Parathyroid adenoma (tissue), 2 donors: ENCODE measurements around the gene PLEKHA6.
A peak's percentile ranks its signal among the peaks of the same experiment; 100 is the strongest.

Experiments
- H2AFZ ChIP-seq: fragments of 300-600 bp; sonication (generic); one replicate; pipeline ENCODE4 v1.7.0; 2017; ENCODE audit warnings: antibody characterized with exemption, mild to moderate bottlenecking
- H3K27ac ChIP-seq: fragments of 300-600 bp; sonication (generic); one replicate; pipeline ENCODE4 v1.7.0; 2017
- H3K27me3 ChIP-seq: fragments of 300-600 bp; sonication (generic); one replicate; pipeline ENCODE4 v1.7.0; 2017; ENCODE audit warnings: low read length; ENCODE audit not compliant: control insufficient read depth, insufficient read depth
- H3K36me3 ChIP-seq: fragments of 300-600 bp; sonication (generic); one replicate; pipeline ENCODE4 v1.7.0; 2017; ENCODE audit warnings: low read length; ENCODE audit not compliant: control insufficient read depth, insufficient read depth
- H3K4me1 ChIP-seq: fragments of 300-600 bp; sonication (generic); one replicate; pipeline ENCODE4 v1.7.0; 2017; ENCODE audit warnings: control low read depth
- H3K4me2 ChIP-seq: fragments of 300-600 bp; sonication (generic); one replicate; pipeline ENCODE4 v1.7.0; 2017; ENCODE audit warnings: low read length
- H3K4me3 ChIP-seq: fragments of 300-600 bp; sonication (generic); one replicate; pipeline ENCODE4 v1.7.0; 2017; ENCODE audit warnings: low read depth, low read length
- H3K79me2 ChIP-seq: fragments of 300-600 bp; sonication (generic); one replicate; pipeline ENCODE4 v1.7.0; 2017; ENCODE audit warnings: control low read depth
- H3K9ac ChIP-seq: fragments of 300-600 bp; sonication (generic); one replicate; pipeline ENCODE4 v1.7.0; 2017; ENCODE audit warnings: mild to moderate bottlenecking
- H3K9me3 ChIP-seq: fragments of 300-600 bp; sonication (generic); one replicate; pipeline ENCODE4 v1.7.0; 2017; ENCODE audit warnings: low read length; ENCODE audit not compliant: control insufficient read depth
- TF ChIP-seq, protein P1 (sequence below): fragments of 300-600 bp; sonication (generic); IDR thresholded peaks from one replicate; pipeline ENCODE4 v1.7.0; 2017; ENCODE audit warnings: antibody characterized with exemption, mild to moderate bottlenecking
- donor health status: primary hyperparathyroidism.

The PLEKHA6 gene

DNA sequence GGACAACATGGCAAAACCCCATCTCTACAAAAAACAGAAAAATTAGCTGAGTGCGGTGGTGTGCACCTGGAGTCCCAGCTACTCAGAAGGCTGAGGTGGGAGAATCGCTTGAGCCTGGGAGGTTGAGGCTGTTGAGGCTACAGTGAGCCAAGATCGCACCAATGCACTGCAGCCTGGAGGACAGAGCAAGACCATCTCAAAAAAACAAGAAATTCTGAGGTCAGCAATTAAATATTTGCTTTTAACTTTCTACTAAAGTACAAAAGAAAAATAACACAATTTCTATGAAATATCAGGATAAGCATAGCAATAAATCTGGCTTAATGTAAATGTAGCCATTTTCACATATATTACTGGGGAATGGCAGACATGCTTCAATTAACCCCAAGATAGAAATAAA lies 42.0 kb upstream of the PLEKHA6 start:
- Histone ChIP-seq H3K9me3 (no peaks in the 10 kb centered on the region), H2AFZ (no peak overlapping the region), H3K4me2 (no peak overlapping the region), H3K4me3 (no peak overlapping the region), H3K79me2 (no peaks in the 10 kb centered on the region), H3K27ac (no peak overlapping the region), H3K27me3 (no peaks in the 10 kb centered on the region), H3K4me1 (no peaks in the 10 kb centered on the region), H3K9ac (no peak overlapping the region), H3K36me3 (no peaks in the 10 kb centered on the region)
- TF ChIP-seq, protein P1, sequence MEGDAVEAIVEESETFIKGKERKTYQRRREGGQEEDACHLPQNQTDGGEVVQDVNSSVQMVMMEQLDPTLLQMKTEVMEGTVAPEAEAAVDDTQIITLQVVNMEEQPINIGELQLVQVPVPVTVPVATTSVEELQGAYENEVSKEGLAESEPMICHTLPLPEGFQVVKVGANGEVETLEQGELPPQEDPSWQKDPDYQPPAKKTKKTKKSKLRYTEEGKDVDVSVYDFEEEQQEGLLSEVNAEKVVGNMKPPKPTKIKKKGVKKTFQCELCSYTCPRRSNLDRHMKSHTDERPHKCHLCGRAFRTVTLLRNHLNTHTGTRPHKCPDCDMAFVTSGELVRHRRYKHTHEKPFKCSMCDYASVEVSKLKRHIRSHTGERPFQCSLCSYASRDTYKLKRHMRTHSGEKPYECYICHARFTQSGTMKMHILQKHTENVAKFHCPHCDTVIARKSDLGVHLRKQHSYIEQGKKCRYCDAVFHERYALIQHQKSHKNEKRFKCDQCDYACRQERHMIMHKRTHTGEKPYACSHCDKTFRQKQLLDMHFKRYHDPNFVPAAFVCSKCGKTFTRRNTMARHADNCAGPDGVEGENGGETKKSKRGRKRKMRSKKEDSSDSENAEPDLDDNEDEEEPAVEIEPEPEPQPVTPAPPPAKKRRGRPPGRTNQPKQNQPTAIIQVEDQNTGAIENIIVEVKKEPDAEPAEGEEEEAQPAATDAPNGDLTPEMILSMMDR = no peak

DNA sequence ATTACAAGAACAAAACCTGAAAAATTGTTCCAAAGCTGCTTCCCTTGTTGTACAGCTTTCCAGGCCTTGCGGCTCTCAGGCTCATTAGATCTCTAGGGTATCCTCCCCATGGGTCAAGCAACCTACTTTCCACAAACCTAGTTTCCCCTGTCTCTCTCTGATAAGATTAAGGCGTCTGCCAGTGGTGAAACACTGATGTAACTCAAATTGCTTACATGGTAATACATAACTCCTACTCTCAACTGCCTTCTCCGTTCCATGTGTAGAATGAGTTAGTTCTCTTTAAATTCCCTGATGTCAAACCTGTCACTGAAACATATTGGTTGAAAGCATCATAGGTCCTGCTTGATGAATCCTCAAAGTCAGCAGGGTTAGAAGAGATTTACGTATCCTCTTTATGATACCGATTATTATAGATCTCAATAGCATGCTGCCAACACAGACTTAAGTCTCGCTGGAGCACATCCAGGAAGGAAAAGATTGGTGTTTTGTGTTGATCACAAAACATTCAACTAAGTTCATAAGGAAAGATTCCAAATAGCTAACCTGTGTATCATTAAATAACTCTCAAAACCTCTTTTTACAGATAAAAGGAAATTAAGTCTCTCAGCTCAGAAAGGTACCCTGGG lies 41.3 kb upstream of the PLEKHA6 start:
- Histone ChIP-seq H3K36me3 (no peaks in the 10 kb centered on the region), H3K4me1 (no peaks in the 10 kb centered on the region), H3K27me3 (no peaks in the 10 kb centered on the region), H3K4me2 (no peak overlapping the region), H2AFZ (no peak overlapping the region), H3K9ac (no peak overlapping the region), H3K79me2 (no peaks in the 10 kb centered on the region), H3K9me3 (no peaks in the 10 kb centered on the region), H3K27ac (no peak overlapping the region), H3K4me3 (no peak overlapping the region)
- TF ChIP-seq, protein P1 = no peak

DNA sequence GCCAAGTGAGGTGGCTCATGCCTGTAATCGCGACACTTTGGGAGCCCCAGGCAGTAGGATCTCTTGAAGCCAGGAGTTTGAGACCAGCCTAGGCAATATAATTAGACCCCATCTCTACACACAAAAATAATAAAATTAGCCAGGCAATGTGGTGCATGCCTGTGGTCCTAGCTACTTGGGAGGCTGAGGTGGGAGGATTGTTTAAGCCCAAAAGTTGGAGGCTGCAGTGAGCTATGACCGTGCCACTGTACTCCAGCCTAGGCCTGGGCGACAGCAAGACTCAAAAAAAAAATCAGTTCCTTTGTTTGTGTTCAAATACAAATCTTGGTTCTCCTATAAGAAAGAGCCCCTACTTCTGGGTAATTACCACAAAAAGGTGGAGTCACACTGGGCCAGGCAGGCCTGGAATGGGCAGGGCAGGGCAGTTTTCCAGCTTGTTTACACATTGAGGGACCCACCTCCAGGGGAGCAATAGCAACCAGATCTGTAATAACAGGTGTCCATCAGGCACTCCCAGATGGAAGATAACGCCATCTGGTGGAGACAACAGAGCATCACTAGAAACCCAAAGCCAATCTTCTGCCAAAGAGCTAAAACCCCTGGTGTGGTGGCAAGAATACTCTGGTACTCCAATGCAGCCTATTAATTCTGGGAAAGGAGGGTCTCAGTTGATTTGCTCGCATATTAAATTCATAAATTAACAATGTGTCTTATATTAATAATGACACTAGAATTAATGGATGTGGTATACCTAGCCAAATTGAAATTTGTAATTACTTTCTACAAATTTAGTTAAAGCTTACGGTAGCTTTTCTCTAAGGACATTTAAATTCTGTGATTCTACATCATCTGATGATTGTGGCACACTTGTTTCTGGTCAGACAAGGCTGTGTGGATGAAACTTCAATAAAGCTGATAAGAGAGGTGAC lies 38.7 kb upstream of the PLEKHA6 start:
- TF ChIP-seq, protein P1 = peak; percentile 62
- H3K36me3 ChIP-seq = no peaks in the 10 kb centered on the region
- no peak overlapping the region for H2AFZ ChIP-seq
- no peaks in the 10 kb centered on the region for H3K79me2 ChIP-seq
- no peak overlapping the region for H3K4me2 ChIP-seq
- H3K9ac ChIP-seq = no peak overlapping the region
- H3K4me1 ChIP-seq = no peaks in the 10 kb centered on the region
- no peak overlapping the region for H3K4me3 ChIP-seq
- no peaks in the 10 kb centered on the region for H3K9me3 ChIP-seq
- H3K27me3 ChIP-seq = no peaks in the 10 kb centered on the region
- no peak overlapping the region for H3K27ac ChIP-seq

DNA sequence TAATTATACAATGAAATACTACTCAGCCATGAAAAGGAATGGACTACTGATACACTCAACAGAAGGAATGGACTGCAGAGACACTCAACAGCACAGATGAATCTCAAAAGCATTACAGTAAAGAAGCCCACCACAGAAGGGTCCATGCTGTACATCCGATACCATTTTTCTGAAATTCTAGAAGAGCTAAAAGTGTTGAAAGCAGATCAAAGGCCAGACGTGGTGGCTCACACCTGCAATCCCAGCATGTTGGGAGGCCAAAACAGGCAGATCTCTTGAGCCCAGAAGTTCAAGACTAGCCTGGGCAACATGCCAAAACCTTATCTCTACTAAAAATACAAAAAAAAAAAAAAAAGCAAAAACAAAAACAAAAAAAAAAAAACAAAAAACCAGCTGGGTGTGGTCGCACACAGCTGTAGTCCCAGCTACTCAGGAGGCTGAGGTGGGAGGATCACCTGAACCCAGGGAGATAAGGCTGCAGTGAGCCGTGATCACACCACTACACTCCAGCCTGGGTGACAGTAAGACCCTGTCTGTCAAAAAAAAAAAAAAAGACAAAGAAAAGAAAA lies 36.4 kb upstream of the PLEKHA6 start:
- Histone ChIP-seq H3K79me2 (no peaks in the 10 kb centered on the region), H3K4me1 (no peaks in the 10 kb centered on the region), H3K9ac (no peak overlapping the region), H2AFZ (no peak overlapping the region), H3K4me2 (no peak overlapping the region), H3K36me3 (no peaks in the 10 kb centered on the region), H3K27me3 (no peaks in the 10 kb centered on the region), H3K4me3 (no peak overlapping the region), H3K27ac (no peak overlapping the region), H3K9me3 (no peaks in the 10 kb centered on the region)
- TF ChIP-seq, protein P1 = no peak
